Bronchial epithelial cell (primary cell): ENCODE measurements around the gene ITGA2B. TPM values are rescaled to one million over a fixed set of nuclear protein-coding genes. Genes with fewer than 3 reads are reported as not detected.
A peak's percentile ranks its signal among the peaks of the same experiment; 100 is the strongest.

Experiments used
- DNase-seq: peaks from one replicate; pipeline ENCODE4 v3.0.0-alpha.2; 2010; ENCODE audit warnings: low read depth
- FAIRE-seq: peaks from 2 replicates; lab custom pipeline; 2011; peaks lifted over from hg19 to GRCh38; lab: Jason Lieb, UNC
- H3K27me3 ChIP-seq: 2 replicates; pipeline ENCODE4 v1.5.1; 2011; ENCODE audit warnings: low read length; ENCODE audit not compliant: control insufficient read depth, insufficient read depth
- H3K36me3 ChIP-seq: 2 replicates; pipeline ENCODE4 v1.5.1; 2011; ENCODE audit warnings: low read length; ENCODE audit not compliant: control insufficient read depth, insufficient read depth
- H3K4me3 ChIP-seq: 2 replicates; pipeline ENCODE4 v1.5.1; 2011; ENCODE audit warnings: mild to moderate bottlenecking, low read depth, low read length, control low read depth
- CTCF ChIP-seq: IDR thresholded peaks from 2 replicates; pipeline ENCODE4 v1.5.1; 2011; ENCODE audit warnings: mild to moderate bottlenecking, moderate library complexity, low read length, control low read depth, inconsistent platforms; ENCODE audit not compliant: insufficient read depth, severe bottlenecking
- total RNA-seq: library from RNA; depleted of rRNA; stranded (reverse); fragments of >200 nt; gene quantifications from 2 replicates; pipeline ENCODE4 v1.2.1, GENCODE V29; 2014

The ITGA2B gene
- total RNA-seq, 1 donor from 2014 or later = not detected

GRCh38 chr17:44327715-44328449, 61.6 kb downstream of the ITGA2B start:
- no peak for TF ChIP-seq CTCF
- H3K4me3 ChIP-seq = no peak overlapping the region
- H3K36me3 ChIP-seq = peaks cover 1% of the 10 kb centered on the region
- FAIRE-seq (no peak), DNase-seq (no peak)
- H3K27me3 ChIP-seq = no peaks in the 10 kb centered on the region

GRCh38 chr17:44326861-44327444, 62.5 kb downstream of the ITGA2B start:
- TF ChIP-seq CTCF = no peak
- Histone ChIP-seq H3K36me3 (peaks cover 6% of the 10 kb centered on the region), H3K4me3 (no peak overlapping the region), H3K27me3 (no peaks in the 10 kb centered on the region)
- FAIRE-seq = no peak
- DNase-seq = peak; percentile 89

DNA sequence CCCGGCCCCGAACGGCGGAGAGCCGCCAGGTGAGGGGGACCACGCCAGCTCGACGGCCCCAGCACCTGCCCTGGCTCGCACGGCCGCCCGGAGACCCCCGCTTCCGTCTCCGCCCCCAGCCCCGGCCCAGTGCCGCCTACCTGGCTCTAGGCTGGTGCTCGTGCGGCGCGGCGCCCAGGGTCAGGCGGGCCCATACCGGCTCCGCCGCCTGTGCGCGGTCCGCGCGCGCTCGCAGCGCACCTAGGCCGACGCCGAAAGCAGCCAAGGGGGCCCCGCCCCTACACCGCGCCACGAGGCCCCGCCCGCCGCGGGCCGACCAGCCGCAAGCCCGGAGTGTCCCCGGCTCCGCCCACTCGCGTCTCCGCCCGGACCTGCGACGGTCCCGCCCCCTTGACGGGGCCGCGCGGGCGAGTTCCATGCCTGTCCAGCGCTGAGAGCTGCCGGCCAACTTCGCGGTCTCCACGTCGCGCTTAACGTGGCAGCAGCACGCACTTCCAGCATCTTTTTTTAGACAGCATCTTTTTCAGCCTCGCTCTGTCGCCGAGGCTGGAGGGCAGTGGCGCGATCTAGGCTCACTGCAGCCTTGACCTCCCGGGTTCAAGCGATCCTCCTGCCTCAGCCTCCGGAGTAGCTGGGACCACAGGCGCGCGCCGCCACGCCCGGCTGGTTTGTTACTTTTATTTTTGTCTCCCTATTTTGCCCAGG, 64.7 kb downstream of the ITGA2B start, which contains the start of gene SLC25A39:
Gene SLC25A39 (minus strand): TSS at position 253 of the 705 bp plus-strand sequence. CDS start 1,261 bp downstream, outside the sequence.
- no peak for FAIRE-seq
- Histone ChIP-seq H3K4me3 (peak within 1 kb of the TSS; percentile 89), H3K36me3 (peaks cover 20% of the 10 kb centered on the region), H3K27me3 (no peaks in the 10 kb centered on the region)
- TF ChIP-seq CTCF = no peak
- DNase-seq = peak; percentile 77

- TF ChIP-seq CTCF = no peak
- peak overlapping the region; percentile 89 for H3K4me3 ChIP-seq
- H3K36me3 ChIP-seq = peaks cover 22% of the 10 kb centered on the region
- DNase-seq = no peak
- H3K27me3 ChIP-seq = no peaks in the 10 kb centered on the region
- no peak for FAIRE-seq
These were observed 65.3 kb downstream of the ITGA2B start for GRCh38 chr17:44324092-44324570.

DNA sequence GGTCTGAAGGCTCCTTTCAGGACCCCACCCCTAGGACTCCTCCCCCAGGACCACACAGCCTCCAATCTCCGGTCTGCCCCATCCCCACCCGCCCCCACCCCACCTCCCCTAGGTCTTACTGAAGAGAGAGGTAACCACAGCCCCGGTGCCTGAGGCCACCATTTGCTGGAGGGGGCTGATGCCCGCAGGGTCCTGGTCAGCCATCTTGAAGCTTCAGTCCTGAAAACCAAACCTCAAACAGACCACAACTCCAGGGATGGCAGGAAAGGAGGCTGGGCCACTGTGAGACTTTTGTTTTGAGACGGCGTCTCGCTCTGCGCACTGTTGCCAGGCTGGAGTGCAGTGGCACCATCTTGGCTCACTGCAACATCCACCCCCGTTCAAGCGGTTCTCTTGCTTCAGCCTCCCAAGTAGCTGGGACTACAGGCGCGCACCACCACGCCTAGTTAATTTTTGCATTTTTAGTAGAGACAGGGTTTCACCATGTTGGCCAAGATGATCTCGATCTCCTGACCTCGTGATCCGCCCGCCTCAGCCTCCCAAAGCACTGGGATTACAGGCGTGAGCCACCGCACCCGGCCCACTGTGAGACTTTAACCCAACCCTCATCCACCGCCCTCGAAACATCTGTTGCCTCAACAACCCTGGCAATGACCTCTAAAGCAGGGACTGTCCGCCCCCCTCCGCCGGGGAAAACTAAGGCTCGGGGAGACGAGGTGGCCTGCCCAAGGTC, 65.9 kb downstream of the ITGA2B start:
- DNase-seq (no peak), FAIRE-seq (no peak)
- no peaks in the 10 kb centered on the region for H3K27me3 ChIP-seq
- TF ChIP-seq CTCF = no peak
- peak overlapping the region; percentile 89 for H3K4me3 ChIP-seq
- peaks cover 22% of the 10 kb centered on the region for H3K36me3 ChIP-seq
